Measurements from ENCODE around the gene PRM3.

DNA sequence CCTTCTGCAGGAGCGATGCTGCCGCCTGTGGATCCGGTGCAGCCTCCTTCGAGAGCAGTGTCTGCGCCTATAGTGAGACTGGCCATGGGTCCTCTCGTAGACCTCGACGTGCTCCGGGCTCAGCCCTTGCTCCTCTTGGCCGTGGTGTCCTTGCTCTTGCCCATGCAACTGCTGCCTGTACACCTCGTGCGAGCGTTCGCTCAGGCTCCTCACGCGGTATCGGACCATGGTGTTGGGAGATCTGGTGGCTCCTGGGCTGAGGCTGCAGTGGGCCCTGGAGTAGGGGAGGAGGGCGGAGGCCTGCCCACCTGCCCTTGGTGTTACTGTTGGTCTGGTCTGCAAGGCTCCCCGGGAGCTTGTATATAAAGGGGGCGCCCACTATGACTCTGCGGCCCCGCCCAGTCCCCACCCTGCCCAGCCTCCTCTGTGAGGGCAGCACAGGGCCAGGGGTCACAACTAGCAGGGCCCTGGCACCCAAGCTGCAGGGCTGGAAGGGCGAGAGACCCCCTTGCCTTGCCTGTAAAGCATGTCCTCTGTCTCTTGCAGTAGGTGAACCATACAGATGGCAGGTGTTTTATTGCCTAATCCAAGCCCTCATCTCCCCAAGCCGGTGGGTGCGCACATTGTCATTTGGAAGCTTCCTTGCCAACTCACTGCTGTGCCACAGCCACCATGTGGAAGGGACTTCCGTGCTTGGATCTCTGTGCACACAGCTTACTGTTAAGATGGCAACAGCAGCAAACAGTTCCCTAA lies 2.9 kb upstream of the PRM3 start, which contains the start of gene PRM2:
- TF ChIP-seq, protein P1, sequence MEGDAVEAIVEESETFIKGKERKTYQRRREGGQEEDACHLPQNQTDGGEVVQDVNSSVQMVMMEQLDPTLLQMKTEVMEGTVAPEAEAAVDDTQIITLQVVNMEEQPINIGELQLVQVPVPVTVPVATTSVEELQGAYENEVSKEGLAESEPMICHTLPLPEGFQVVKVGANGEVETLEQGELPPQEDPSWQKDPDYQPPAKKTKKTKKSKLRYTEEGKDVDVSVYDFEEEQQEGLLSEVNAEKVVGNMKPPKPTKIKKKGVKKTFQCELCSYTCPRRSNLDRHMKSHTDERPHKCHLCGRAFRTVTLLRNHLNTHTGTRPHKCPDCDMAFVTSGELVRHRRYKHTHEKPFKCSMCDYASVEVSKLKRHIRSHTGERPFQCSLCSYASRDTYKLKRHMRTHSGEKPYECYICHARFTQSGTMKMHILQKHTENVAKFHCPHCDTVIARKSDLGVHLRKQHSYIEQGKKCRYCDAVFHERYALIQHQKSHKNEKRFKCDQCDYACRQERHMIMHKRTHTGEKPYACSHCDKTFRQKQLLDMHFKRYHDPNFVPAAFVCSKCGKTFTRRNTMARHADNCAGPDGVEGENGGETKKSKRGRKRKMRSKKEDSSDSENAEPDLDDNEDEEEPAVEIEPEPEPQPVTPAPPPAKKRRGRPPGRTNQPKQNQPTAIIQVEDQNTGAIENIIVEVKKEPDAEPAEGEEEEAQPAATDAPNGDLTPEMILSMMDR (IDR thresholded peaks at IDR 0.05; ENCODE audit: low read depth, low read length, missing input control): no peak
- TF ChIP-seq, protein P2, sequence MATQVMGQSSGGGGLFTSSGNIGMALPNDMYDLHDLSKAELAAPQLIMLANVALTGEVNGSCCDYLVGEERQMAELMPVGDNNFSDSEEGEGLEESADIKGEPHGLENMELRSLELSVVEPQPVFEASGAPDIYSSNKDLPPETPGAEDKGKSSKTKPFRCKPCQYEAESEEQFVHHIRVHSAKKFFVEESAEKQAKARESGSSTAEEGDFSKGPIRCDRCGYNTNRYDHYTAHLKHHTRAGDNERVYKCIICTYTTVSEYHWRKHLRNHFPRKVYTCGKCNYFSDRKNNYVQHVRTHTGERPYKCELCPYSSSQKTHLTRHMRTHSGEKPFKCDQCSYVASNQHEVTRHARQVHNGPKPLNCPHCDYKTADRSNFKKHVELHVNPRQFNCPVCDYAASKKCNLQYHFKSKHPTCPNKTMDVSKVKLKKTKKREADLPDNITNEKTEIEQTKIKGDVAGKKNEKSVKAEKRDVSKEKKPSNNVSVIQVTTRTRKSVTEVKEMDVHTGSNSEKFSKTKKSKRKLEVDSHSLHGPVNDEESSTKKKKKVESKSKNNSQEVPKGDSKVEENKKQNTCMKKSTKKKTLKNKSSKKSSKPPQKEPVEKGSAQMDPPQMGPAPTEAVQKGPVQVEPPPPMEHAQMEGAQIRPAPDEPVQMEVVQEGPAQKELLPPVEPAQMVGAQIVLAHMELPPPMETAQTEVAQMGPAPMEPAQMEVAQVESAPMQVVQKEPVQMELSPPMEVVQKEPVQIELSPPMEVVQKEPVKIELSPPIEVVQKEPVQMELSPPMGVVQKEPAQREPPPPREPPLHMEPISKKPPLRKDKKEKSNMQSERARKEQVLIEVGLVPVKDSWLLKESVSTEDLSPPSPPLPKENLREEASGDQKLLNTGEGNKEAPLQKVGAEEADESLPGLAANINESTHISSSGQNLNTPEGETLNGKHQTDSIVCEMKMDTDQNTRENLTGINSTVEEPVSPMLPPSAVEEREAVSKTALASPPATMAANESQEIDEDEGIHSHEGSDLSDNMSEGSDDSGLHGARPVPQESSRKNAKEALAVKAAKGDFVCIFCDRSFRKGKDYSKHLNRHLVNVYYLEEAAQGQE (IDR thresholded peaks at IDR 0.05): no peak
- no peak for TF ChIP-seq FOXA1 (IDR thresholded peaks at IDR 0.05)
- no peak for TF ChIP-seq YY1 (IDR thresholded peaks at IDR 0.05)
- TF ChIP-seq RXRA (IDR thresholded peaks at IDR 0.05): no peak
- no peak for TF ChIP-seq JUND (IDR thresholded peaks at IDR 0.05)
